C4-2B (cell line): ENCODE results near the gene HNRNPA2B1.

Experiments used
- ZFX ChIP-seq: fragments of 450-650 bp; IDR thresholded peaks from 2 replicates; pipeline ENCODE4 v1.6.1; 2017
- TF ChIP-seq, protein P1 (sequence below): fragments of 450-650 bp; conservative IDR thresholded peaks from 2 replicates; pipeline ENCODE4 v1.5.1; 2017; ENCODE audit warnings: mild to moderate bottlenecking

DNA sequence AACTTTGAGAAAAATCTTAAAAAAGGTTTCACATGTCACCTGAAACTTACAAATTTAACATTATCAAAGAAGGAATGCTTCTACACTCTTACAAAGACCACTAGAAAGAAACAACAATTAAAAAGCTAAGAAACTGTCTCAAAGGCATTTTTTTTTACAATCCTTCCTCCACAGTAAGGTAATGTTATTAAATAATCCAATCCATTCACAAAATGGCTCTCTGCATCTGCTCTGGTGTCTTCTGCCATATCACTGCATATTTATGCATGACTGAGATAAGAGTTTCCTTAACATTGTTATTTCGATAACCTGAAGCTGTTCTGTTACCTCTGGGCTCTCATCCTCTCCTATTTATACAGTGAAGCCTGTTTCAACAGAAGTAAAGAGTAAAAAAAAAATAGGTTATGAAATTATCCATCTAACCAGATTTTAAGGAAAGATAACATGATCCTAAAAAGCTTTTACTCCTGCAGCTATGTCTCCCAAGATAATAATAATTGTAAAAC lies 8.5 kb downstream of the HNRNPA2B1 start:
- TF ChIP-seq, protein P1, sequence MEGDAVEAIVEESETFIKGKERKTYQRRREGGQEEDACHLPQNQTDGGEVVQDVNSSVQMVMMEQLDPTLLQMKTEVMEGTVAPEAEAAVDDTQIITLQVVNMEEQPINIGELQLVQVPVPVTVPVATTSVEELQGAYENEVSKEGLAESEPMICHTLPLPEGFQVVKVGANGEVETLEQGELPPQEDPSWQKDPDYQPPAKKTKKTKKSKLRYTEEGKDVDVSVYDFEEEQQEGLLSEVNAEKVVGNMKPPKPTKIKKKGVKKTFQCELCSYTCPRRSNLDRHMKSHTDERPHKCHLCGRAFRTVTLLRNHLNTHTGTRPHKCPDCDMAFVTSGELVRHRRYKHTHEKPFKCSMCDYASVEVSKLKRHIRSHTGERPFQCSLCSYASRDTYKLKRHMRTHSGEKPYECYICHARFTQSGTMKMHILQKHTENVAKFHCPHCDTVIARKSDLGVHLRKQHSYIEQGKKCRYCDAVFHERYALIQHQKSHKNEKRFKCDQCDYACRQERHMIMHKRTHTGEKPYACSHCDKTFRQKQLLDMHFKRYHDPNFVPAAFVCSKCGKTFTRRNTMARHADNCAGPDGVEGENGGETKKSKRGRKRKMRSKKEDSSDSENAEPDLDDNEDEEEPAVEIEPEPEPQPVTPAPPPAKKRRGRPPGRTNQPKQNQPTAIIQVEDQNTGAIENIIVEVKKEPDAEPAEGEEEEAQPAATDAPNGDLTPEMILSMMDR, result no peak
- no peak for TF ChIP-seq ZFX
